Transverse colon (tissue), 3 donors: Measurements from ENCODE around the gene SCMH1.

Source experiments
- POLR2A ChIP-seq: fragments of 450-650 bp; IDR thresholded peaks from one replicate; pipeline ENCODE4 v1.6.1; 2016; ENCODE audit warnings: antibody characterized with exemption, mild to moderate bottlenecking, moderate library complexity
- TF ChIP-seq, protein P1 (sequence below), 5 experiments: fragments of 200-600 bp in 3 of 5; fragments of 450-650 bp in 2 of 5; sonication (generic) in 3 of 5; IDR thresholded peaks; 1 replicate in 2 of 5; 2 replicates in 3 of 5; pipeline ENCODE4 v1.5.1; 2016 to 2017; ENCODE audit warnings: antibody characterized with exemption in 5 of 5, inconsistent platforms in 3 of 5, mild to moderate bottlenecking in 2 of 5, moderate library complexity in 1 of 5

DNA sequence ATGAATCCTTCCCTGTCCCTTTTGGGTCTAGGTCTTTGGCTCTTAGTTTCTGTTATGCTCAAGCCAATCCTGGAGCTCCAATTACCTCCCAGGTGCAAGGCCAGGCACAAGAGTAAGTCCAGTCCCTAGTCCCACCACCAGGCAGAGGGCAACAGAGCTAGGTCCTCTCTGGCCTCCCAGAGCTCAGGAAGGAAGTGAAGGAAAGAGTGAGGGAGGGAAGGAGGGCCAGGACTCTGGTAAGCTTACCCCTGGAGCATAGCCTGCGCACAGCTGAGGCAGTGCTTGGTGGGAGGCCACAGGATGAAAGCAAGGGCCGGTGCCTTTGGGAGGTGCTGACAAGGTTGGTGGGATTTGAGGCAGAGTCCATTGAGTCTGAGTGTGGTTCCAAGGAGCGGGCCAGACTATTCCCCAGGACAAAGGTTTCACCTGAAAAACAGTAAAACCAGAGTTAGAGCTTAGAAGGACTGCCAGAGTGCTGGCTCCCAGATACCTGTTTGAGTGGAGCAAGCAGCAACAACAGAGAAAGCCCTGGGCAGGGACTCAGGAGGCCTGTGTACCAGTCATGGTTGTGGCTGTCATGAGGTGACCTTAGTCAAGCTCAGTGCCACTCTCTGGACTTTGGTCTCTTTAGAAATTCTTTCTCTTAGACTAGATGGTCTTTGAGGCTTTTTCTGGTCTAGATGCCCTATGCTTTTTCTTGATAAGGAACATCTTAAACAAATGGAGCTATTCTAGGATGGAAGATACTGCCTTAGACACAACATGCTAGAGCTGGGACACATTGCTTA lies 204.8 kb downstream of the SCMH1 start:
- TF ChIP-seq, protein P1, sequence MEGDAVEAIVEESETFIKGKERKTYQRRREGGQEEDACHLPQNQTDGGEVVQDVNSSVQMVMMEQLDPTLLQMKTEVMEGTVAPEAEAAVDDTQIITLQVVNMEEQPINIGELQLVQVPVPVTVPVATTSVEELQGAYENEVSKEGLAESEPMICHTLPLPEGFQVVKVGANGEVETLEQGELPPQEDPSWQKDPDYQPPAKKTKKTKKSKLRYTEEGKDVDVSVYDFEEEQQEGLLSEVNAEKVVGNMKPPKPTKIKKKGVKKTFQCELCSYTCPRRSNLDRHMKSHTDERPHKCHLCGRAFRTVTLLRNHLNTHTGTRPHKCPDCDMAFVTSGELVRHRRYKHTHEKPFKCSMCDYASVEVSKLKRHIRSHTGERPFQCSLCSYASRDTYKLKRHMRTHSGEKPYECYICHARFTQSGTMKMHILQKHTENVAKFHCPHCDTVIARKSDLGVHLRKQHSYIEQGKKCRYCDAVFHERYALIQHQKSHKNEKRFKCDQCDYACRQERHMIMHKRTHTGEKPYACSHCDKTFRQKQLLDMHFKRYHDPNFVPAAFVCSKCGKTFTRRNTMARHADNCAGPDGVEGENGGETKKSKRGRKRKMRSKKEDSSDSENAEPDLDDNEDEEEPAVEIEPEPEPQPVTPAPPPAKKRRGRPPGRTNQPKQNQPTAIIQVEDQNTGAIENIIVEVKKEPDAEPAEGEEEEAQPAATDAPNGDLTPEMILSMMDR (IDR thresholded peaks at IDR 0.05): no peak
- TF ChIP-seq POLR2A: no peak
